Forelimb muscle (tissue), 1 donor: ENCODE measurements around the gene BMPER. TPM values are rescaled to one million over a fixed set of nuclear protein-coding genes. Genes with fewer than 3 reads are reported as not detected.

Source experiments
- DNase-seq: peaks from one replicate; pipeline ENCODE4 v3.0.0-alpha.2; 2013; ENCODE audit warnings: low read depth
- polyA plus RNA-seq: library from polyadenylated mRNA; unstranded; fragments of 120-200 nt; gene quantifications from one replicate; pipeline ENCODE4 v1.2.1, GENCODE V29; 2013; ENCODE audit not compliant: insufficient read length

BMPER gene
- polyA plus RNA-seq, 1 donor = 3.6 TPM

DNA sequence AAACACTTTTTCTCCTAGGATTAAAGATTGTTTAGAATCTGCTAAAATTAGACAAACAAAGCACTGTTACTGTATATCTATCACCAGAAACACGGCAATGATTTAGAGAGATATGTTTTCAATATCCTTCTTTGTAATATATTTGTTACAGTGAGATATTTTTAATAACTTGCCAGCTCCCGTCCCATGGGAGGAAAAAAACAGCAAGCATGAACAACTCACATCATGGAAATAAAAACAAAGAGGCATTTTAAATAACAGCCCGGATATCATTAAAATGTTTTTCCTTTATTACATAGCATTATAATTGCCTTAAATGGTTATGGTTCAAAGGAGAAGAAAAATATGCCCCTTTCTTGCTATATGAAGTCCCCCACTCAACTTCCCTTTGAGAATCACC, 272.1 kb downstream of the BMPER start:
- DNase-seq = no peak

DNA sequence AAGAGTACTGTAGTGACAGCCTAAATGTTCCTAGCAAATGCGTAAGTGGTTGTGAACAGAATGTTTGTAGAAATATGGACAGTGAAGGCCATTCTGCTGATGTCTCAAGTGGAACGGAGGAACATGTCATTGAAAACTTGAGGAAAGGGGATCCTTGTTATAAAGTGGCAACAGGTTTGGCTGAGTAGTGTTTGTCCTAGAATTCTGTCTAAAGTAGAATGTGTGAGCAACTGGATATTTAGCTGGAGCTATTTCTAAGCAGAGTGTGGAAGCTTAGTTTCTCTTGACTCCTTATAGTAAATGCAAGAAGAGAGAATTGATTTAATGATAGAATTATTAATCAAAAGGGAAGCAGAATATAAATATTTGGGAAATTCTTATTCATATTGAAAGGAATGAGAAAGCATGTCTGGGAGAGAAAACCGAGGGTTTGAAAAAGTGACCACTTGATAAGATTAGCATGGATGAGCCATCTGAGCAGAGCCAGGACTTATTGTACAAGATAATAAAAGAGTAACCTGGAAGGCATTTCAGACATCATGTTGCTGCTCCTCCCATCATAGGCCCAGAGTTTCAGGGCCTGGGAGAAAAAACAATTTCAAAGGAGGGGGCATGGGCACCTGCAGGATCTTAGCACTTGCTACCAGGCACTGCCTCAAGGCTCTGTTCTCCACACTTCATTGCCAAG, 276.1 kb downstream of the BMPER start:
- no peak for DNase-seq

DNA sequence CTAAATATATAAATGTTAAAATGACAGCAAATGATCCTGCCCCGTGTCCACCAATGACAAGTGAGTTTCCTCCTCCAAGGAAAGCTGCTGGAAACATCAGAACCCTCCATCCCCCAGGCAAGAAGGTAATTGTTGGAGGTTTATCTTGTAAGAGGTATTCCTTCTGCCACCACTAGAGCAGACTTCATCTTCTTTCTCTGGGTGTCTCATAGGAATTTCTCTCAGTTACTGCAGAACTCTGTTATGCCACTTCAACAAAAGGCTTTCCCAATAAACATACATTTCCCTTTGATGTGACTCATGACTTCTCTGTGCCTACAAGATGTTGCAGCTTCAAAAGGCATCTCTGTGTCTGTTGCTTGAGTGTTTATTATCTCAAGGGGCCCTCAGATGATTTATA, 279.1 kb downstream of the BMPER start:
- no peak for DNase-seq

DNA sequence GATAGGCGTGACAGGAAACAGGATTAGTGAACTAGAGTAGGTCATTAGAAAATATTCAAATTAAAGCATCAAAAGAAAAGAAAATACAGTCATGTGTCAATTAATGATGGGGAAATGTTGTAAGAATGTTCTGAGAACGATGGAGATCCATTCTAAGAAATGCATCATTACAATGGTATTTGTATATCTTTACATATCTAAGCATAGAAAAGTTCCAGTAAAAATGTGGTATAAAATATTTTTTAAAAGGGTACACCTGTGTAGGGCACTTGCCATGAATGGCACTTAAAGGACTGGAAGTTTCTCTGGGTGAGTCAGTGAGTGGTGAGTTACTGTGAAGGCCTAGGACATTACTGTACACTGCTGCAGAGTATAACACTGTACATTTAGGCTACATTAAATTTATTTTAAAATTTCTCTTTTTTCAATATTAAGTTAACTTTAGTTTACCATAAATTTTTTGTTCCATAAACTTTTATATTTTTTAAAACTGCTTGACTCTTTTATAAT, 282.5 kb downstream of the BMPER start:
- DNase-seq = no peak

DNA sequence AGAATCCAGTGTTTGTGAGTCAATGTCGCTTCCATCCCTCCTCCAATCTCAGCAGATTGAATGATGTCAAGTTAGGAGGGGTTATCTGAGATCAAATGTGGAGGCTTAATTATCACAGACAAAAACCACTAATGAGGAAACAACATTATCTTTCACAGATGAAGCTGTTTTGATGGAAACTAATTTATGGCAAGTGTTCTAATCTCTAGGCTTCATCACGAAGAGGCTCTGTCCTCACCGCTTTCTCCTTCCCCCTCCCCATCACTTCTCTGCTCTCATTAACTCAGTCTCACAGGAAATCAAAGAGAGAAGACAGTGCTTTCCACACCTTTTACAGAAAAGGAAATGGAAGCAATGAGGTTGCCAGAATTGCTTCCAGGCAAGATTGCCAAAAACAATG, 283.7 kb downstream of the BMPER start:
- no peak for DNase-seq

DNA sequence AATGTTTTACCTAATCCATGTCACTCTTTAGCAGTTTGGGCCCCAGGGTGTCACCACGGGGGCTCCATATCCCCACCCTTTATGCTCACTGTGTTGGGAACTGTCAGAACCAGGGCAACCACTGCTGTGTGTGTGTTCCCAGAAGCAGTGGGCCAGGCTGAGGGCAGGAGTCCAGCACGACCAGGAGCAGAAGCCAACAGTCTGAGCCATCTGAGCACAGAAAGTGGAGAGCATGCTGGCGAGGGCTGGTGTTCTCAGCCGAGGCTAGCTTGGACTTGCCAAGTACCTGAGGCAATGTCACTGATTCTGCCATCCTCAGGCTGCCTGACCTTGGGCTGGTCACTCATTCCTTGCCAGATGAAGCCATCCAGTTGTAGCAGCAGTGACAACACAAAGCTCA, 285.0 kb downstream of the BMPER start:
- DNase-seq = no peak

DNA sequence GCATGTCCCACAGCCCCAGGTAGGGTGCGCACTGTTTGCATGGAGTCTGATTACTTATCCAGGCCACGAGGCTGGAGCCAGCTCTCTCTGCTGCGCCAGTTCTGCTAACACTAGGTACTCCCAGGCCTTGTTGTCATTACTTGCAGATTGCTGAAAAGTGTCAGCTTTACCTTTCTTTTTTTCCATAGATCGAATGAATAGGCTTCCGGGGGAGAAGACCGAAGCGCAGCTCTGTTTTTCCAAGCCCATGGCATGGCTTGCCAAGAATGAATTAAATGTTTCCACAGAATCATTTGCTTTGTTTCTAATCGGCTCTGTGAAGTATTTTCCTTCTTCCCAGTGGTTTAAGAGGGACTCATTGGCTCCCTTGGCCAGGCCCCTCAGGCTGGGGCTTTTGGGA, 285.8 kb downstream of the BMPER start:
- peak; percentile 41 for DNase-seq

DNA sequence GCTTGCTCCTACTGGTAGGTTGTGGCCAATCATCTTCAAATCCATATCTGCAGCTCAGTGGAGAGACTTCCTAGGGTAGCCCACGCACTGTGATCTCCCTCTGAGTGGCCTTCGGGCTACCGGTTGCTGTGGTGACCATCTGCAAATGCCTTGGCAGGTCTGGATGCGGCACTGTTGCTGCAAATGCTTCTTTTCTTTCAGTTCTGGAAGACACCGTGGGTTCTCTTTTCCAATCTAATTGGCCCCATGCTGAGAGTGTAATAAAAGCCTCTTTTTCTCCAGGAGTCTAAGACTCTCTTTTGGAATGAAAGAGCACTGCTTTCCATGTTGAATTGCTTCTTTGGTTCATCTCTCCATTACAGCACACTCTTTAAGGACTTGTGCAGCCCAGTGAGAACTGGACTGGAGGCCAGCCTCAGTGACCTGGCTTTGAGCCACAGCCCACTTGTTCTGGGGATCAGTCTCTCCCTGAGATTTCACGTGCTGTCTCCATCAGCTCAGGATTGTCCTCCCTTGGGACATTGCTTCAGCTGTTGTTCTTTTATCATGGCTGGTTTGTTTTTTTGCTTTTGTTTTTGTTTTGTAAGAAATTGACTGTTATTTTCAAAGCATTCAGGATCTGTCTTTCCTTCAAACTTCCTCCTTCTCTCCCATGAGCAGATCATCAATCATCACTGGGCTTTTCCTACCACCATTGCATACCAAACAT, 286.6 kb downstream of the BMPER start:
- no peak for DNase-seq

DNA sequence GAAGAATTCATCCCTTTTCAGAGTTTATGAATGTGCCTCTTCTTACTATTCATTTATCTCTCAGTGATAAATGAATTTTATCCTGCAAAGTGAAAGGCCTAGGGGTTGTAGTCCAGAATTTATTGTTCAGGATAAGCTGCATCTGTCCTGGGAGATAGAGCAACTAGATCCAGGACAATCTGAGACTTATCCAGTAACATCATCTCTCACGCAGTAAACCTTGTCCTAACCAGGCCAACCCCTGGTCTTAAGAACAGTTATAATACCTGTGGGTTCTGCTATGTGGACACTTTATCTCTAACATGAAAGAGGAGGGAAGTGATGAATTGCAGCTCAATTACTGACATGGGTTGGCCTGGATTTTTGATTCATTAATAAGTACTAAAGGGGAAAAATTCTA, 287.6 kb downstream of the BMPER start:
- no peak for DNase-seq

DNA sequence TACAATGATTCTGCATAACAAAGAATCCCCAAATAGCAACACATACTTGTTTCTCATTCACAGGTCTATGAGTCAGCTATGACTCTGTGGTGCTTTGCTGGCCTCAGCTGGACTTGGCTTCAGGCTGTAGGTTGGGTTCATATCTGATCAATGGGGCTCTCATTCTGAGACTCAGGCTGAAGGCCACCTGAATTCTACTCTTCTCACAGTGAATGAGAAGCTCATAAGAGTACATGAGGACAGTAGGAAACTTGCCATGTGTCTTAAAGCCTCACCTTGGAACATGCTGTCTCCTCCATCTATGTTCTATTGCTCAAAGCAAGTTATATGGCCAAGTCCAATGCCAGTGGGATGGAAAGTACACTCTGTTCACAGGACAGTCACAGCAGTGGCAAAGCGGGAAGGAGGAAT, 292.9 kb downstream of the BMPER start:
- DNase-seq = no peak
